ENCODE measurements around the gene ACIN1. TPM values are rescaled to one million over a fixed set of nuclear protein-coding genes. Genes with fewer than 3 reads are reported as not detected.

Gene ACIN1
- total and polyA plus RNA-seq, 2 of the 13 experiments (the other 11 are each of a cell fraction or from before 2014, with no cell fraction given), result 165 to 183 TPM

- TF ChIP-seq HBP1 (CRISPR knock-in tag; IDR thresholded peaks at IDR 0.05; ENCODE audit: low read depth) (no peak; the same call in 1 of the 2 replicates), RARG (CRISPR knock-in tag; IDR thresholded peaks at IDR 0.05; ENCODE audit: low read depth) (0 out of 2 replicates have a peak, but pooled peaks have one; percentile 13), RBAK (CRISPR knock-in tag; IDR thresholded peaks at IDR 0.05) (peak; percentile 60; the same call in 1 of the 2 replicates), SRY (CRISPR knock-in tag; IDR thresholded peaks at IDR 0.05) (no peak; the same call in 1 of the 2 replicates), XRCC5 (optimal IDR thresholded peaks at IDR 0.05; ENCODE audit: low read length) (peak; percentile 100), ELF3 (CRISPR knock-in tag; IDR thresholded peaks at IDR 0.05) (peak; percentile 49; the same call in 1 of the 2 replicates), CBX5 (CRISPR knock-in tag; IDR thresholded peaks at IDR 0.05; ENCODE audit: borderline replicate concordance) (0 out of 2 replicates have a peak, but pooled peaks have one; percentile 76), GZF1 (CRISPR knock-in tag; IDR thresholded peaks at IDR 0.05) (peak; percentile 89; the same call in 1 of the 2 replicates), ZNF225 (CRISPR knock-in tag; IDR thresholded peaks at IDR 0.05) (peak; percentile 97), ONECUT2 (CRISPR knock-in tag; IDR thresholded peaks at IDR 0.05) (no peak), ZNF577 (CRISPR knock-in tag; IDR thresholded peaks at IDR 0.05; ENCODE audit: borderline replicate concordance, low read depth) (0 out of 2 replicates have a peak, but pooled peaks have one; percentile 23), ZNF770 (CRISPR knock-in tag; IDR thresholded peaks at IDR 0.05) (peak; percentile 77), ADNP (CRISPR knock-in tag; IDR thresholded peaks at IDR 0.05) (peak; percentile 70; the same call in 1 of the 2 replicates), ZSCAN9 (CRISPR knock-in tag; IDR thresholded peaks at IDR 0.05; ENCODE audit: borderline replicate concordance) (0 out of 2 replicates have a peak, but pooled peaks have one; percentile 79), ZBTB1 (CRISPR knock-in tag; IDR thresholded peaks at IDR 0.05; ENCODE audit: borderline replicate concordance) (no peak), HNF4A (CRISPR knock-in tag; IDR thresholded peaks at IDR 0.05) (peak; percentile 33; the same call in 1 of the 2 replicates), HINFP (CRISPR knock-in tag; IDR thresholded peaks at IDR 0.05; ENCODE audit: low read depth) (peak; percentile 91), ZNF562 (CRISPR knock-in tag; IDR thresholded peaks at IDR 0.05; ENCODE audit: borderline replicate concordance) (no peak; the same call in 1 of the 2 replicates), ZNF776 (CRISPR knock-in tag; IDR thresholded peaks at IDR 0.05) (peak; percentile 51), POLR2A (IDR thresholded peaks at IDR 0.05; ENCODE audit: insufficient read depth in 1 of 2, low read depth in 2 of 2, low read length in 2 of 2) (peak in 1 of 2 experiments; percentile 39; a peak in 1 of 4 replicates), MXD3 (CRISPR knock-in tag; IDR thresholded peaks at IDR 0.05) (peak; percentile 89), ZUFSP (CRISPR knock-in tag; IDR thresholded peaks at IDR 0.05; ENCODE audit: borderline replicate concordance) (no peak)
Observed at GRCh38 chr14:23057757-23058653, 36.9 kb downstream of the ACIN1 start (continued).

Measured in HepG2 (cell line).